ENCODE results near the gene EPHB4. TPM values are rescaled to one million over a fixed set of nuclear protein-coding genes. Genes with fewer than 3 reads are reported as not detected.

EPHB4 gene
- total RNA-seq, 2 donors from 2014 or later = 106 to 117 TPM

DNA sequence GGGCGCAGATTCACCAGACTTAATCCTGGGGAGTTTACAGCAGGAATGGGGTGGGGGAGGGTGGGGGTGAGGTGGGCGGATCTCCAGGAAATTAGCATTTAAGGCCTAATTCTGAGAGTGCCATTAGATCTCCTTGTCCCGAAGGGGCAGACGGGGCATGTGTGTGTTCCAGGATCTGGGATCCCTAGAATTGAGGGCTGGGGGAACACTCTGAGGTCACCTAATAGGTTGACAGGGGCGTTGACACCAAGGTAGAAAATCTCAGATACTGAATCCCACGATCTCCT is 9.4 kb upstream of the EPHB4 start:
- Mint-ChIP-seq H3K36me3 (ENCODE audit: low read depth) (peaks cover 11% of the 10 kb centered on the region), H3K27me3 (ENCODE audit: insufficient read depth) (no peaks in the 10 kb centered on the region), H3K27ac (peak overlapping the region; percentile 99), H3K9me3 (peaks cover 9% of the 10 kb centered on the region), H3K4me1 (peaks cover 21% of the 10 kb centered on the region), H3K4me3 (peak overlapping the region; percentile 64)
- H3K36me3 ChIP-seq (ENCODE audit: control insufficient read depth, insufficient read depth, low read length) = no peaks in the 10 kb centered on the region
- peaks cover 5% of the 10 kb centered on the region for H3K4me1 ChIP-seq (ENCODE audit: control insufficient read depth, insufficient read depth, low read length)
- no peak for DNase-seq
- H3K27ac ChIP-seq (ENCODE audit: low read depth, low read length) = peak overlapping the region; percentile 87
- peak overlapping the region; percentile 76 for H3K9ac ChIP-seq (ENCODE audit: extremely low read depth, low read length, poor library complexity, severe bottlenecking)
- WGBS, 2 experiments (ENCODE audit: insufficient coverage in 1 of 2, insufficient read length in 1 of 2) = 5 to 7% methylated on average over 2 to 6 of the region's 6 CpGs
- peak overlapping the region; percentile 77 for H3K4me3 ChIP-seq (ENCODE audit: low read length)
- TF ChIP-seq CTCF (conservative IDR thresholded peaks at IDR 0.05) = no peak
- H3K27me3 ChIP-seq (ENCODE audit: control insufficient read depth, insufficient read depth, low read length, poor library complexity, severe bottlenecking) = no peaks in the 10 kb centered on the region
- no peaks in the 10 kb centered on the region for H3K9me3 ChIP-seq (ENCODE audit: control insufficient read depth, low read length)

DNA sequence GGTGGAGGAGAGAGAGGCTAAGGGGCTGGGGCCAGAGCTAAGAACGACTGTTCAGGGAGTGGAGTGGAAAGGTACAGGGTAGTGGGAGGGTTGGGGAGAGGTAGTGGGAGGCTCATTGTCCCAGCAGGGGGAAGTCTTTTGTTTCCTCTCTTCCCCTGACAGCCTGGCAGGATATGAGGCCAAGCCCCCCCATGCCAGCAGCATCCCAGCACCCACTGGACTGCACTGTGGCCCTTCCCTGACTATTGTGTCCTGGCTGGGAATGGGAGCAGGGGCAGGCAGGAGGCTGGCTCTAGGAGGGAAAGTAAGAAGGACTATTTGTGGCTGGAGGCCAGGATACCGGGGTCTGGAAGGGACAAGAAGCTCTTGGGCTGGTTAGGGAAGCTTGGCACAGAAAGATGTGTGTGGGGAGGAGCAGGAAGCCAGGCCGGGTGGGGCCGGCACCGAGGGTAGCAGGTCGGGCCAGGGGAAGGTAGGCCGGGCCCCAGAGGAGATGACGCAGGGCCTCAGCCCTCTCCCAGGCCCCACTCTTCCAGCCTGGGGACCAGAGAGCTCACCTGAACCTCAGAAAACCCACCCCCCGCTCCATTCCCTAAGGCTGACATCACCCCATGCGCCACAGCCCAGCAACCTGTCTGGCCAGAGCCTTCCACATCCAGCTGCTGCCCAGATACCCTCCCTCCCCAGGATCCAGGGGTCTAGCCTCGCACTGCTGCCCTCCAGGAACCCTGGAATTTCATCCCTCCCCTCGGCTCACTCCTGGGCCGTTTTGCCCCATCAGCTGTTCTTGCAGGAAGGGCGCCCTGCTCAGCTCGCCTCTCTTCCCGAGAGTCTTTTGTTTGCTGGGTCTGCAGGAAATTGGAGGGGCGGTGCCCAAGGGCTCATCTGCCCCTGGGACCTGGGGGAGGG is 8.8 kb upstream of the EPHB4 start:
- peak overlapping the region; percentile 77 for H3K4me3 ChIP-seq (ENCODE audit: low read length)
- peaks cover 5% of the 10 kb centered on the region for H3K4me1 ChIP-seq (ENCODE audit: control insufficient read depth, insufficient read depth, low read length)
- H3K36me3 Mint-ChIP-seq (ENCODE audit: low read depth) = peaks cover 11% of the 10 kb centered on the region
- H3K9ac ChIP-seq (ENCODE audit: extremely low read depth, low read length, poor library complexity, severe bottlenecking) = peak overlapping the region; percentile 77
- H3K4me3 Mint-ChIP-seq = peak overlapping the region; percentile 64
- peak overlapping the region; percentile 87 for H3K27ac ChIP-seq (ENCODE audit: low read depth, low read length)
- peak overlapping the region; percentile 99 for H3K27ac Mint-ChIP-seq
- DNase-seq = peak; percentile 96
- no peaks in the 10 kb centered on the region for H3K27me3 ChIP-seq (ENCODE audit: control insufficient read depth, insufficient read depth, low read length, poor library complexity, severe bottlenecking)
- no peak for TF ChIP-seq CTCF (conservative IDR thresholded peaks at IDR 0.05)
- 13 to 15% methylated on average over 6 to 17 of the region's 17 CpGs for WGBS, 2 experiments (ENCODE audit: insufficient coverage in 1 of 2, insufficient read length in 1 of 2)
- H3K9me3 ChIP-seq (ENCODE audit: control insufficient read depth, low read length) = no peaks in the 10 kb centered on the region
- H3K27me3 Mint-ChIP-seq (ENCODE audit: insufficient read depth) = no peaks in the 10 kb centered on the region
- no peaks in the 10 kb centered on the region for H3K36me3 ChIP-seq (ENCODE audit: control insufficient read depth, insufficient read depth, low read length)
- H3K9me3 Mint-ChIP-seq = peaks cover 9% of the 10 kb centered on the region
- H3K4me1 Mint-ChIP-seq = peaks cover 23% of the 10 kb centered on the region

GRCh38 chr7:100832281-100832633 is 4.9 kb upstream of the EPHB4 start:
- H3K4me1 Mint-ChIP-seq = peaks cover 17% of the 10 kb centered on the region
- H3K9ac ChIP-seq (ENCODE audit: extremely low read depth, low read length, poor library complexity, severe bottlenecking) = no peak overlapping the region
- H3K36me3 ChIP-seq (ENCODE audit: control insufficient read depth, insufficient read depth, low read length) = no peaks in the 10 kb centered on the region
- H3K9me3 ChIP-seq (ENCODE audit: control insufficient read depth, low read length) = no peaks in the 10 kb centered on the region
- peaks cover 7% of the 10 kb centered on the region for H3K9me3 Mint-ChIP-seq
- H3K27me3 Mint-ChIP-seq (ENCODE audit: insufficient read depth) = no peaks in the 10 kb centered on the region
- no peak overlapping the region for H3K27ac ChIP-seq (ENCODE audit: low read depth, low read length)
- H3K4me3 Mint-ChIP-seq = no peak overlapping the region
- H3K4me1 ChIP-seq (ENCODE audit: control insufficient read depth, insufficient read depth, low read length) = no peaks in the 10 kb centered on the region
- peaks cover 6% of the 10 kb centered on the region for H3K36me3 Mint-ChIP-seq (ENCODE audit: low read depth)
- no peak overlapping the region for H3K4me3 ChIP-seq (ENCODE audit: low read length)
- TF ChIP-seq CTCF (conservative IDR thresholded peaks at IDR 0.05) = no peak
- H3K27me3 ChIP-seq (ENCODE audit: control insufficient read depth, insufficient read depth, low read length, poor library complexity, severe bottlenecking) = no peaks in the 10 kb centered on the region
- DNase-seq = no peak
- no peak overlapping the region for H3K27ac Mint-ChIP-seq
- WGBS, 2 experiments (ENCODE audit: insufficient coverage in 1 of 2, insufficient read length in 1 of 2) = 94% methylated on average over 4 of the region's 5 CpGs
